Measurements from ENCODE around the gene FBXO33. TPM values are rescaled to one million over a fixed set of nuclear protein-coding genes. Genes with fewer than 3 reads are reported as not detected.

Gene FBXO33
- total RNA-seq, 1 experiment from 2014 or later: 9.5 TPM

DNA sequence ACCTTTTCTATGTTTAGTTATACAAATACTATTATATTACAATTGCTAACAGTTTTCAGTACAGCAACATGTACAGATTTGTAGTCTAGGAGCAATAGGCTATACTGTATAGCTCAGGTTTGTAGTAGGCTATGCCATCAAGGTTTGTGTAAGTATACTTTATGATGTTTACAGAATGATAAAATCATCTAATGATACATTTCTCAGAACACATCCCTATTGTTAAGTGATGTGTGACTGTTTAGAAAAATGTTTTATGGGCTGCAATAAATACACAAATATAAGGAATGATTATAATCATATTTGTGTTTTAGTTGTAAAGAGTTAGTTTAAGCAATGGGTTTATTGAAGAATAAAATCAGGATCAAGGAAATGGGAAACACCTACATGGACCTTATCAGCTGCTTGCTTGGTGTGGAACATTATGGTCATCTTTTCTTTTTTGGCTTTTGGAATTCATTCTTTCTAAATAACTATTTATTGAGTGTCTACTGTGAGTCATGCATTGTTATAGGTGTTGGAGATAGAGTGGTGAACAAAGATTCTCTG, 24.5 kb upstream of the FBXO33 start:
- Histone ChIP-seq H3K27me3 (replicated peaks; ENCODE audit: insufficient read depth, low read depth, low read length, poor library complexity) (no peaks in the 10 kb centered on the region), H3K4me1 (ENCODE audit: insufficient read depth, low read length, poor library complexity, severe bottlenecking) (no peaks in the 10 kb centered on the region), H3K9me3 (ENCODE audit: low read depth, low read length, poor library complexity, severe bottlenecking) (no peaks in the 10 kb centered on the region), H3K36me3 (ENCODE audit: insufficient read depth, low read length, poor library complexity, severe bottlenecking) (no peaks in the 10 kb centered on the region), H3K27ac (ENCODE audit: low read depth, low read length, poor library complexity, severe bottlenecking) (no peak overlapping the region), H3K4me3 (ENCODE audit: low read depth, low read length, poor library complexity, severe bottlenecking) (no peak overlapping the region)
- no TSS peak for BruUV-seq (replicated peaks)
- DNase-seq (ENCODE audit: low spot score): no peak
- no peak for TF ChIP-seq EZH2 (IDR thresholded peaks at IDR 0.05; ENCODE audit: borderline replicate concordance, low read depth, low read length, poor library complexity, severe bottlenecking)
- TF ChIP-seq, protein P1, sequence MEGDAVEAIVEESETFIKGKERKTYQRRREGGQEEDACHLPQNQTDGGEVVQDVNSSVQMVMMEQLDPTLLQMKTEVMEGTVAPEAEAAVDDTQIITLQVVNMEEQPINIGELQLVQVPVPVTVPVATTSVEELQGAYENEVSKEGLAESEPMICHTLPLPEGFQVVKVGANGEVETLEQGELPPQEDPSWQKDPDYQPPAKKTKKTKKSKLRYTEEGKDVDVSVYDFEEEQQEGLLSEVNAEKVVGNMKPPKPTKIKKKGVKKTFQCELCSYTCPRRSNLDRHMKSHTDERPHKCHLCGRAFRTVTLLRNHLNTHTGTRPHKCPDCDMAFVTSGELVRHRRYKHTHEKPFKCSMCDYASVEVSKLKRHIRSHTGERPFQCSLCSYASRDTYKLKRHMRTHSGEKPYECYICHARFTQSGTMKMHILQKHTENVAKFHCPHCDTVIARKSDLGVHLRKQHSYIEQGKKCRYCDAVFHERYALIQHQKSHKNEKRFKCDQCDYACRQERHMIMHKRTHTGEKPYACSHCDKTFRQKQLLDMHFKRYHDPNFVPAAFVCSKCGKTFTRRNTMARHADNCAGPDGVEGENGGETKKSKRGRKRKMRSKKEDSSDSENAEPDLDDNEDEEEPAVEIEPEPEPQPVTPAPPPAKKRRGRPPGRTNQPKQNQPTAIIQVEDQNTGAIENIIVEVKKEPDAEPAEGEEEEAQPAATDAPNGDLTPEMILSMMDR (conservative IDR thresholded peaks at IDR 0.05; ENCODE audit: low read depth, low read length): no peak
- ChIA-PET POLR2A (ENCODE audit: low non-redundant PET) (no interaction called here), CTCF (no interaction called here)
- intact Hi-C loops (cut with micrococcal nuclease; ENCODE audit: unreplicated experiment): no loop called here

DNA sequence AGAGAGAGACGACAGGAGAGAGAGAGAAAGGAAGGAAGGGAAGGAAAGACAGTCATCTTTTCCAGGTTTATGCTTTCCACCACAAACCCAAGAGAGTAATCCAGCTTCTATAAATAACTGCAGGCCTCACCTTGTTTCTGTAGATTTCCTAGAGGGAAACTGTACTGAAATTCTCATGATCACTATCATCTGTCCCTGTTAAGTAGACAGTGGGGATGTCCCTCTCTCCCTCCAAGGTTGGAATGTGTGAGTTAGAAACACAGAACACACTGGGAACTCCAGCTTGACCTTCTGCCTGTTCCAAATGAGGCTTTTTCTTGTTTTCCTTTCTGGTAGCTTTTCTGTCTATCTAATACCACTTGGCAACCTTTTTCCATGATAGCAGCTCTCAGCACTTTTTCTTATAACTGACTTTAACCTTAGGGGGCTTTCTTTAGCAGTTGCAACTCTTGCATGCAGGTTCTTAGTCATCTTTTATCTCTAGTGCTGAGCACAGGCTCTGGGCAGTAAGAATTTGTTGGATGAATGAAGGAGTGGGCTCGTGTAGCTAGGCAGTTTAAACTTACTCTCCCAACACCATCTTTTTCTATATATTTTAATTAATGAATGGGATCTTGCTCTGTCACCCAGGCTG, 22.8 kb upstream of the FBXO33 start:
- ChIA-PET POLR2A (ENCODE audit: low non-redundant PET) (no interaction called here), CTCF (no interaction called here)
- no TSS peak for BruUV-seq (replicated peaks)
- no peaks in the 10 kb centered on the region for H3K9me3 ChIP-seq (ENCODE audit: low read depth, low read length, poor library complexity, severe bottlenecking)
- DNase-seq (ENCODE audit: low spot score): no peak
- intact Hi-C loops (cut with micrococcal nuclease; ENCODE audit: unreplicated experiment): no loop called here
- no peaks in the 10 kb centered on the region for H3K36me3 ChIP-seq (ENCODE audit: insufficient read depth, low read length, poor library complexity, severe bottlenecking)
- no peaks in the 10 kb centered on the region for H3K27me3 ChIP-seq (replicated peaks; ENCODE audit: insufficient read depth, low read depth, low read length, poor library complexity)
- H3K27ac ChIP-seq (ENCODE audit: low read depth, low read length, poor library complexity, severe bottlenecking): no peak overlapping the region
- no peaks in the 10 kb centered on the region for H3K4me1 ChIP-seq (ENCODE audit: insufficient read depth, low read length, poor library complexity, severe bottlenecking)
- H3K4me3 ChIP-seq (ENCODE audit: low read depth, low read length, poor library complexity, severe bottlenecking): no peak overlapping the region
- no peak for TF ChIP-seq EZH2 (IDR thresholded peaks at IDR 0.05; ENCODE audit: borderline replicate concordance, low read depth, low read length, poor library complexity, severe bottlenecking)
- TF ChIP-seq, protein P1 (conservative IDR thresholded peaks at IDR 0.05; ENCODE audit: low read depth, low read length): no peak

DNA sequence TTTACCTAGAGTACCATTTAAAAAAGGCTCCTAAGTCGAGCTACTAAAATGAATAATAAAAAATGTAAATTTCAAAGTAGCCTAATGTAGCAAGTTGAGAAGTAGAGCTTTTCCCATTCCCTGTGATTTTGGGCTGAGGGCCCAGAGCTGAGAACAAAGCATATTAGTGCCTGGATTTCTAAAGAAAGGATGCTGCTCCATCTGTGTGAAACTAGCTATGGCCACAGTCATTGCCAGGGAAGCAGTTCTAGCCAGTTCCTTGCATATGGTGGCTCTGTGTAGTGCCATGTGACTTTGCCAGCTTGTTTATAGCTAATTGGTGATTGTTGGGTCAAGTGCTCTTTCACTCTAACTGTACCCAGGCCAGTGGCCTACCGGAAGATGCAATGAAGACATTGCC, 20.4 kb upstream of the FBXO33 start:
- intact Hi-C loops (cut with micrococcal nuclease; ENCODE audit: unreplicated experiment): no loop called here
- POLR2A ChIA-PET (ENCODE audit: low non-redundant PET): no interaction called here
- no TSS peak for BruUV-seq (replicated peaks)

More for the DNA sequence above, 20.4 kb upstream of the FBXO33 start:
- Histone ChIP-seq H3K36me3 (ENCODE audit: insufficient read depth, low read length, poor library complexity, severe bottlenecking) (no peaks in the 10 kb centered on the region), H3K4me1 (ENCODE audit: insufficient read depth, low read length, poor library complexity, severe bottlenecking) (no peaks in the 10 kb centered on the region), H3K9me3 (ENCODE audit: low read depth, low read length, poor library complexity, severe bottlenecking) (no peaks in the 10 kb centered on the region), H3K27ac (ENCODE audit: low read depth, low read length, poor library complexity, severe bottlenecking) (no peak overlapping the region), H3K4me3 (ENCODE audit: low read depth, low read length, poor library complexity, severe bottlenecking) (no peak overlapping the region), H3K27me3 (replicated peaks; ENCODE audit: insufficient read depth, low read depth, low read length, poor library complexity) (no peaks in the 10 kb centered on the region)
- CTCF ChIA-PET: no interaction called here
- no peak for TF ChIP-seq EZH2 (IDR thresholded peaks at IDR 0.05; ENCODE audit: borderline replicate concordance, low read depth, low read length, poor library complexity, severe bottlenecking)
- TF ChIP-seq, protein P1 (conservative IDR thresholded peaks at IDR 0.05; ENCODE audit: low read depth, low read length): no peak
- DNase-seq (ENCODE audit: low spot score): no peak
